ENCODE data around the gene ARVCF. TPM values are rescaled to one million over a fixed set of nuclear protein-coding genes. Genes with fewer than 3 reads are reported as not detected.

Gene ARVCF
- total RNA-seq, 1 donor from 2014 or later: 191 TPM

DNA sequence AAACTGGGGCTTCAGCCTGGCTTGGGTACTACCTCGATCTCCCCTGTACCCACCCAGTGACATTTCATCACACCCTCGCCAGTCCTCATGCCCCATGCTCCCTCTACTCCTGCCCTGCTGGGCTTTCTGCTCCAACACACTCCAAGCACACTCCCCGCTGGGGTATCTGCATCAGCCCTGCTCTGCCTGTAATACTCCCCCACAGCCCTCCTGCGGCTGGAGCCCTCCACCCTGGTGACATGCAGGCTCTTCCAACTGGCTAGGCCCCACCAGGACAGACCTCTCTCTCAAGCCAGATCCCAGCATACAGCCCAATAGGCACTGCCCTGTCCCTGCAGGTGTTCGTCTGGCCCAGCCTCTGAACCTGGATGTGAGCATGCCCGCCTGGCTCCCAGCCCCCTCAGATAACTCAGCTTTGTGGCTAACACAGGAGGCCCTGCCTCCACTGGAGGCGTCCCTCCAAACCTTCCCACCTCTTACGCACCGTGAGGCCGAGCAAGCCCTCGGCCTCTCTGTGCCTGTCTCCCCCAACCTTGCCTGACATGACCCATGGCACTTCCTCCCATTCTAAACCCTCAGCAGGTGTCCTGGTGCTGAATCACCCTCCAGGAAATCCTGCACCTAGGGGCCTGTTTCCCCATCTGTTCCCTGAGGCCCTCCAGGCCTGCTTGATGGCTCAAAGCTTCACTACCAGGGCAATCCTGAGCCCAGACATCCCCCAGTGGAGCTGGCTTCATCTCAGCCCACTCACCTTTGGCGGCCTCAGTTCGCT, 41.5 kb downstream of the ARVCF start:
- no peak for DNase-seq (ENCODE audit: extremely low read depth, low read depth, low spot score)

DNA sequence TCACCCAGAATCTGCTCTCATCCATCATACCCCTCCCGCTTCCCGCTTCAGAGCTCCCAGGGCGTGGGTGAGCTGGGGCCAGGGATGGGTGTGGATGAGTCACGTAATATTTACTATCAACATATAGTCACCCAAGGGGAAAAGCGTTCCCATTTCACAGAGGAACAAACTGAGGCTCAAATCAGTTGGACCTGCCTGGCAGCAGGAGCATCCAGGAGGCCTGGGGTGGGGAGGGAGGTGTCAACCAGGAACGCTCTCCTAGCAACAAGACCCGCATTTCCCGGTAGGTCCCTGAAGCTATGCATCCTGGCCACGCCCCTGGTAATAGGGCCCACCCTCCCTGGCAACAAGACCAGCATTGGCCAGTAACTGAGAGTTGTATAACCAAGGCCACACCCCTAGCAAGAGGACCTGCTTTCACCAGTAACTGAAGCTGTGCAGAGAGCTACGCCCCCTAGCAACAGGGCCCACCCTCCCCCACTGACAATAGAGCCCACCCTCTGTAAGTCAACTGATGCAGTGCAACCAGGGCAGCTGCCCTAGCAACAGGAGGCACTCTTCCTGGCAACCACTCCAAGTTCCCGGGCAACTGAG, 42.3 kb downstream of the ARVCF start:
- DNase-seq (ENCODE audit: extremely low read depth, low read depth, low spot score): no peak

DNA sequence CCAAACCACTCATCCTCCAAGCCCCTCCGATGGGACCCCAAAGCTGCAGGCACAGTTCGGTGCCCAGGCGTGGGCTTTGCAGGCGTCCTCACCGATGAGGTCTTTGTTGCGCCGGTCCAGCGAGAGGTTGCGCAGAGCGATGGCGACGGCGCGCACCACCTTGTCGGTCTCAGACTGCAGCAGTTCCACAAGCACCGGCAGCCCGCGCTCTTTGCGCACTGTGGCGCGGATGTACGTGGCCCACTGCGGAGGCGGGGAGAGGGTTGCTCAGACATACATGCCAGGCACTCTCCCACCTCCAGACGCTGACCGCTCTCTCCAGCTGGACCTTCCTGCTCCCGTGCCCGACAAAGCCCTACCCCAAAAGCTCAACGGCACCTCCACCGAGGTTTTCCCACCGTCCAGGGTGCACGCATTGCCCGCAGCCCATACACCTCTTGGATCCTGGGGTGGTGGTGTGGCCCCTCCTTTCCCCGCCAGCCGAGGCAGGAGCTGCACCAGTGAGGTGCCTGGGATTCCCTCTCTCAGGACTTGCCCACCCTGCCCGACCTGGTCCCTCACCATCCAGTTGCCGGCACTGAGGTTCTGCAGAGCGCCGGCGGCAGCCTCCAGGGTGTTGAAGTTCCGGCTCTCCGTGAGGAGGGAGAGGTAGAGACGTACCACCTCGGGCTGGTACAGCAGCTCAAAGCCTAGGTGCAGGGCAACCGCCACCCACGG, 42.9 kb downstream of the ARVCF start:
- no peak for DNase-seq (ENCODE audit: extremely low read depth, low read depth, low spot score)

DNA sequence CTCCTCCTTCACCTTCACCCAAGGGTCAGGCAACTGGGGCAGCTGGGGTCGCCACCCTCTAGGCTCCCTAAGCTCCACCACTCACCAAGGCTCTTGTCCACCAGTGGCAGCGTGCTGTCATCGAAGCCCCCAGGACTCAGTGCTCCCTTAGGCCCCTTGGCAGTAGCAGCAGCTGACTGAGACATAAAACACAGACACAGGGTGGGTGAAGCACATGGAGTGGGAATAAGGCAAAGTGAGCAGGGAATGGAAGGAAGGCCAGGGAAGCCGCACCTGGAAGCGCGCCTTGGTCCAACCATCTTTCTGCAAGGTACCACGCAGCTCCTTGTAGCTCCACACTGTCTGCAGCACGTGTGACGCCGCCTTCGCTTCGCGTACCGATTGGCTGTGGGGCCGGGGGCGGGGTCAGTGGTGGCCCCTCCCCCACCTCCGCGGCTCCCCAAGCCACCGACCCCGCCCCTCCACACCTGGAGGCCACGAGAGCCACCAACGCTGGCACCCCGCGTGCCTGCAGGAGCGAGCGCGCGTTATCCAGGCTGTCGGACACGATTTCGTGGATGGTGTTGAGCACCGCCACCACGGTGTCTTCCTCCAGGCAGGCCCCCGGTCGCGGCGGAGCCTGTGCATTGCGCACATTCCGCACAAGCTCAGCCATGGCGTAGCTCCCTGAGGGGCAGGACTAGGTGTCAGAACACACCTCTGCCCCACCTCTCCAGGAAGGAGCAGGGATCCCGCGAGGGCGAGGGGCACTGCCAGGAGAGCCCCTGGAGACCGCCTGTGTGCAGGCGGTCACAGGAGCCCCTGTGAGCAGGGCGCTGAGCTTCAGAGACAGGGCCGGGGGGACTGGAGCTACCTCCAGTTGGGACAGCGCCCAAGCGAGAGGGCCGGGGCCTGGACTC, 43.7 kb downstream of the ARVCF start:
- DNase-seq (ENCODE audit: extremely low read depth, low read depth, low spot score): no peak

DNA sequence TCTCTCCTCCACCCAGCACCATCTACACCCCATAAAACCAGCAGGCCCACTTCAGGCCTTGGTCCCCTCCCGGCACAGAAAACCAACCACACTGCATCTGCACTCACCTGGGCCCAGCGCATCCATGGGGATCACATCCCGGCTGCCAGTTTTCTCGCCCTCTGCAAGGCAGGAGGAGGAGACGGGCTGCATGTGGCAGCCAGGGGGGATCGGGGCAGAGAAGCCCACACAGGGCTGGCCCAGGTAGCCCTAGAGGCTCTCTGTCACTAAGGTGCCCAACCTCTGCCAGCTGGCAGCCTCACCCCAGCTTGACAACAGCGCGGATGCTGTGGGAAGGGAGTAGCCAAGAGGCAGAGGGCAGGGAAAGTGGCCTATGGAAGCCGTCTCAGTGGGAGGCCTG, 44.4 kb downstream of the ARVCF start:
- no peak for DNase-seq (ENCODE audit: extremely low read depth, low read depth, low spot score)

DNA sequence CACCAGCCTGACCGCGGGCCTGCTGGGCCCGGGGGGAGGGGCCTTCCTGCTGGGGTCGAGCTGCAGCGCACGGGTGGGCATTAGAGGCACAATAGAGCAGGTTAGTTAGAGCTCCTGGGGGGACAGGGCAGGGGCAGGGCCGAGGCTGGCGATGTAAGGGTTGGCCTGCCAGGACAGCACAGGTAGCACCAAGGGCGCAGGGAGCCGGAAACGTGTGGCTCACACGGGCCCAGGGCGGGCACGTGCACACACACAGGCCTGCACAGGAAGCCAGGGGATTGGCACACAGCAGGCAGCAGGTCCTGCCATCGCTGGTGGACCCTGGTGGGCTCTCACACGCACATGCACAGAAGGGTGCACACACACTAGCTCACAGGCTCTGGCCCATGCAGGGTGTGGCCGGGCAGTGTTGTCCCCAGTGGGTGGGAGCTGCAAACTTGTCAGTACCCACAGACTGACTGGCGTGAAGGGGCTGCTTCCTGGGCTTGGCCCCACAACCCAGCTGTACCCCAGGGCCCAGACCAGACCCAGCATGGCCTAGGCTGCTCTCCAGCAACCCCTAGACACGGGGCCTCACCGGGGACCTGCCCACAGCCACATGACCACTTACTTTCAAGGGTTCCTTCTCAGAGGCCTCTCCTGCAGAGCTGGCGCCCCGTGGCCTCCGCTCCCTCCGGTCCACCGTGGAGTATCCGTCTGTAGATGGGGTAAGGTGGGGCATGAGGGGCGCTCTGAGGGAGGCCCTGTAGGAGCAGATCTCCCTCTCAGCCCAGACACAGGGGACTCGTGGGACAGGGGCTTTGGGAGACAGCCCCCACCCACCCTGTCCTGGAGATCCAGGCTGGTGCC, 45.1 kb downstream of the ARVCF start:
- no peak for DNase-seq (ENCODE audit: extremely low read depth, low read depth, low spot score)

DNA sequence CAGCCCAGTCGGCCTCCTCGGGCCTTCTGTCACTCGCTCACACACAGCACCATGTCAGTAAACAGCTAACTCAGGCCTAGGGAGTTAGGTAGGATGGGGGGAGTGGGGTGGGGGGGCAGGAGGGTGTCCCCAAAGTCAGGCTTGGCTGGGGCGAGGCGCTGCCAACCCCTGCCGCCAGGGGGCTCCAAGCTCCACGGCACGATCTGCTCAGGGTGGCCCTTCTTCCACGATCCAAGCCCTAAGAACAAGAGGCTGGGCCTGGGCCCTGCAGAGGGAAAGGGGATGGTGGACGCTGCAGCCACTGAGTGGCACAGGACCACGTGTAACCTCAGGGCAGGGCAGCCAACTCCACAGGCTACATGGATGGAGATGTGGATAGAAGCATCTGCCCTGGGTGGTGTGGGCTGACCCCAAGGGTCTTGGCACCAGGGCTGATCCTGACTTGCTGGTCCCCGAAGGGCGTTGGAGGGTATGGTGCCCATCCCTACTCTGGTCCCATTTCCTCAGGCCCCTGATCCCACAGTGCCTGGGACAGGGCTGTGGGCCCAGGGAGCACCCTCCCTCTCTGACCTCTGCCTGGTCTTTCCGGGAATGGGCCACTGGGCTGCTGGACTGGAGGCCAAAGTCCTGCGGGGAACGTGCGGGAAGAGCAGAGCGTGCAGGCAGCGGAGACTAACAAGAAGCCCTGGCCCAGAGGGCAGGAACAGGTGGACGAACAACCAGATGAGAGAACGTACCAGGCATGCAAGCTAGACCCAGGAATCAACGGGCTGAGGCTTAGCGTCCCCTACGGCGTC, 45.9 kb downstream of the ARVCF start:
- DNase-seq (ENCODE audit: extremely low read depth, low read depth, low spot score): no peak

DNA sequence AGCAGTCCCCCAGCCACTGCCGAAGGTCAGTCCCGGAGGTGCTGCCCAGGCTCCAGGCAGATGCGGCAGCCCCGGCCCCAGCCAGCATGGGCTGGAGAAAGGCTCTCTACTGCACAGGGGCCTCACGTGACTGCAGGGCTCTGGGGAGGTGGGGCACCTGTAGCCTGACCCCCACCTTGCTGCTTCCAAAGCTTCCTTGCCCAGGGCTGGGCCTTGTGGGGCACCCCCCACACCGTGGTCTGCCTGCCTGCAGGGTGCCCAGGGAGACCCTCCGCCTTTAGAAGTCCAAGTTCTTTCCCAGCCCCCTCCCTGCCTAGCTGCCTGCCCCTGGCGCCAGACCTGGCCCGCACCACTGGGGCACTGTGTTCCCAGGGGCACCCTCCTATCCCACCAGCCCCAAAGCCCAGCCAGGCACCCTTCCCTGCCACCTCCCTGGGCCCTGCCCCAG, 46.6 kb downstream of the ARVCF start:
- no peak for DNase-seq (ENCODE audit: extremely low read depth, low read depth, low spot score)

DNA sequence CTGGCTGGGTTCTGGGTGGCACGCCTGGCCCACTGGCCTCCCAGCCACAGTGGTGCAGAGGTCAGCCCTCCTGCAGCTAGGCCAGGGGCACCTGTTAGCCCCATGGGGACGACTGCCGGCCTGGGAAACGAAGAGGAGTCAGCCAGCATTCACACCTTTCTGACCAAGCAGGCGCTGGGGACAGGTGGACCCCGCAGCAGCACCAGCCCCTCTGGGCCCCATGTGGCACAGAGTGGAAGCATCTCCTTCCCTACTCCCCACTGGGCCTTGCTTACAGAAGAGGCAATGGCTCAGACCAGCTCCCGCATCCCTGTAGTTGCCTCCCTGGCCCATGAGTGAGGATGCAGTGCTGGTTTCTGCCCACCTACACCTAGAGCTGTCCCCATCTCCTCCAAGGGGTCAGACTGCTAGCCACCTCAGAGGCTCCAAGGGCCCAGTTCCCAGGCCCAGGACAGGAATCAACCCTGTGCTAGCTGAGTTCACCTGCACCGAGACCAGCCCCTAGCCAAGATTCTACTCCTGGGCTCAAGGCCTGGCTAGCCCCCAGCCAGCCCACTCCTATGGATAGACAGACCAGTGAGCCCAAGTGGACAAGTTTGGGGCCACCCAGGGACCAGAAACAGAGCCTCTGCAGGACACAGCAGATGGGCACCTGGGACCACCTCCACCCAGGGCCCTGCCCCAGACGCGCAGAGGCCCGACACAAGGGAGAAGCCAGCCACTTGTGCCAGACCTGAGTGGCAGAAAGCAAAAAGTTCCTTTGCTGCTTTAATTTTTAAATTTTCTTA, 47.3 kb downstream of the ARVCF start:
- DNase-seq (ENCODE audit: extremely low read depth, low read depth, low spot score): no peak

DNA sequence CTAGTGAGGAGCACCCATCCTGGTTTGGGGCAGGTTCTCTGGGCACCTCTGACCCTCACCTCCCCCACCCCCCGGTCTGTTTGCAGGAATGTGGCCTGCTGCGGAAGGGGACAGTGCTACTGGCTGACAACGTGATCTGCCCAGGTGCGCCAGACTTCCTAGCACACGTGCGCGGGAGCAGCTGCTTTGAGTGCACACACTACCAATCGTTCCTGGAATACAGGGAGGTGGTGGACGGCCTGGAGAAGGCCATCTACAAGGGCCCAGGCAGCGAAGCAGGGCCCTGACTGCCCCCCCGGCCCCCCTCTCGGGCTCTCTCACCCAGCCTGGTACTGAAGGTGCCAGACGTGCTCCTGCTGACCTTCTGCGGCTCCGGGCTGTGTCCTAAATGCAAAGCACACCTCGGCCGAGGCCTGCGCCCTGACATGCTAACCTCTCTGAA, 48.2 kb downstream of the ARVCF start:
- DNase-seq (ENCODE audit: extremely low read depth, low read depth, low spot score): no peak

DNA sequence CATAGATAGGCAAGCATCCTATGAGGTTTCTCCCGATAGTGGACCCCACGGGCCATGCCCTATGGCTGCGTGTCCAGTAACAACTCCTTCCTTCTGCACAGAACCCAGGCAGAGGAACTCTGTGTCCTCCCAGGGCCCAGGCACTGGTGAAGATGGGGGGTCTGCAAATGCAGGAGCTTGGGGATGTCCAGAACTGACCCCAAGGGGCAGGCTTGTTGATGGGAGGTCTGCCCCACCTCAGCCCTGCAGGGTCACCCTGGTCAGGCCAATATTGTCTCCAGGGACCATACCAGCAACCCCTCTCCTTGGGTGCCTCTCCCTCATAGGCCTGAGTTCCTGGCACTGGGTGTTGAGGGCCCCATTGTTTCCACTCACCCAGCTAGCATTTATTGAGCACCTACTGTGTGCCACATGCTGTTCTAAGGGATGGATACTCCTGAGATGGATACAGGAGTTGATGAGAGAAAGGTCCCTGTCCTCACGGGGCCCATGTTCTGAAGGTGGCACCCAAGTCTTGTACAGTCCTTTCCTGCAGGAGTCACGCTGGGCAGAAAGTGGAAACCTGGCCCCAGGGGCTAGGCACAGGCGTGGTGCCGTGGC, 48.7 kb downstream of the ARVCF start:
- no peak for DNase-seq (ENCODE audit: extremely low read depth, low read depth, low spot score)

DNA sequence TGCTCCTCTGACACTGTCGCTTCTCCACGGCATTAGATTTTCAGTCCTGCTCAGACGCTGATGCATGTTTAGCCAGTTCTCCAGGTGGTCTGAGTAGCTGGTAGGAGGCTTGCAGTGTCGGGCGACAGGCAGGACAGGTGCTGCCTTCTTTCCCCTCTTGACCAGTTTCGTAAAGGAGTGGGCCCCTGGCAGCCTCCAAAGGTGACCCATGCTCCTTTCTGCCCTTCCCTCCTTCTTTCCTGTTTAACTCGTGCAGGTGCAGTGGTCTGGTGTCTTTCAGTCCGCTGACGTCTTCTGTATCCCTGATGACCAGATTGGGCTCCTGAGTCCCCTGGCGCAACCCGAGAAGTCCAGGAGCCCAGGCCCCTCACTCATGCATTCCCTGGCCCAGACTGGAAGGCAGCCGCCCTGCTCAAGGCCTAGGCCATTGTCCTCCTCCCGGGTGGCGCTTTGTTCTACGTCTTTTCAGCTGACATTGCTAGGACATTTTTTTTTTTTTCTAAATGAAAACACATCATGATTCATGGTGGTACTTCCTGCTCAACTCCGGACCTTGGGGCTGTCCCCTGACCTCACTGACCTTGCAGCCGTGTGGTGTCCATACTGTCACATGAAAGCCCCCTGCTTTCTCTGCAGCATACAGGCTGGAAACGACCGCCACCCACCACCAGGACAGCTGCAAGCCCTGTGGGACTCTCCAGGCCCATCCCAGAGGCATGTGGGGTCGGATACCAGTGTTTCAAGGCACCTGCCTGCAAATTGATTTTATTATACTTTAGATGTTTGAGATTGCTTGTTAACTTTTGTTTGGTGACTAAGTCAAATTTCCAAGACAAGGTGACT, 49.5 kb downstream of the ARVCF start:
- no peak for DNase-seq (ENCODE audit: extremely low read depth, low read depth, low spot score)

DNA sequence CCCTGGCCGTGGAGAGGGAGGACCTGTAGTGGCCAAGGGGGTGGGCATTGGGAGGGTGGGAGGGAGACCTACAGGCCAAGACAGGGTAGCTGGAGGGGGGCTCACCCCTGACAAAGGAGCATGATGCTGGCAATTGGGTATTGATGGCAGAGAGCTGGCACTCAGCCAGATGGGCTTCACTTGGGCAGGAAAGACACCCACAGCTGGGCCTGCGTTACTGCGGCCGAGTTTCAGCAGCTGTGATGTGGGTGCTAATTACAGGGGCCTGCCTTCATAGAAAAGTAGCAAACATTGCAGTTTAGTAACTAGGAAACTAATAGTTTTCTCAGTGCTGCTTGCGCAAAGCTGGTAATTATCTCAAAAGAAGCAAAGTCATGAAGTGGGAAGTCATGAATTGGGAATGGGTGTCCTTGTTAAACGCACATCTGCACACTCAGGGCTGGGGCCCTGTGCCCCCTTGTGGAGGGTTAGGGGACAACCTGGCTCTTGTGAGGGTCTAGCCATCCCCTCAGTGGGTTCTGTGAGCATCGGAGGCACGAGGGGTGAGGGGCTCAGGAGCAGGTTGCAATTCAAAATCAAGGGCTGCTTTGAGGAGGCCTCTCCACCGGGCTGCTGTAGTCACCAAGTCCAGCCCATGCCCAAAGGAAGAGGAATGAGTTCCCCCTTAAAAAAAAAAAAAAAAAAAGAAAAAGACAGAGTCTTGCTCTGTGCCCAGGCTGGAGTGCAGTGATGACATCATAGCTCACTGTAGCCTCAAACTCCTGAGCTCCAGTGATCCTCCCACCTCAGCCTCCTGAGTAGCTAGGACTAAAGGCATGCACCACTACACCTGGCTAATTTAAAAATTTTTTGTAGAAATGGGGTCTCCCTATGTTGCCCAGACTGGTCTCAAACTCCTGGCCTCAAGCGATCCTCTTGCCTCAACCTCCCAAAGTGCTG, 50.6 kb downstream of the ARVCF start:
- no peak for DNase-seq (ENCODE audit: extremely low read depth, low read depth, low spot score)

DNA sequence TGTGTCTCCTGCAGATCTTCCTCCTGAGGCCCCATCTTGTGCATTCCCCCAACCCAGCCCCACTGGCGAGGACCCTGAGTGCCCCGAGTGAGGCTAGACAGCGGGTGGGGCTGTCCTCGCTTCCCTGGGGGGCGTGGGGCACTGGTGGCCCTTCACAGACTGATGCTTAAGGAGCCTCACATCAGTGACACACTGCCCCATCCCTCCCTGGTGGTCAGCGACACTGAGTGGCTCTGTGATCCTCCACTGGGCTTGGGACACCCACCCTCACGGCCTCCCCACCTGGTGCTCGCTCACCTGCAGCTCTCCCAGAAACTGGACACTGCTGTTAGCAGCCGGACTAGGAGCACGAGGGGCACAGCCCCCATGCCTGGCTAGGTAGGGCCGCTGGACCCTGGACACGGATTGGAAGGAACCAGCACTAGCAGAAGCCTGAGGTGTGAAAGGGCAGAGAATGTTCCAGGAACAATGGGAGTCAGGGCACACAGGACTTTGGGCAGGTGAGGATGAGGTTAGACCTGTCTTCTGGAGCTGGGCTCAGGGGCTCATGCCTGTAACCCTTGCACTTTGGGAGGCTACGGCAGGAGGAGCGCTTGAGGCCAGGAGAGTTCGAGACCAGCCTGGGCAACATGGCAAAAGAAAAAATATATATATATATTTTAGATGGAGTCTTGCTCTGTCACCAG, 51.8 kb downstream of the ARVCF start:
- no peak for DNase-seq (ENCODE audit: extremely low read depth, low read depth, low spot score)

DNA sequence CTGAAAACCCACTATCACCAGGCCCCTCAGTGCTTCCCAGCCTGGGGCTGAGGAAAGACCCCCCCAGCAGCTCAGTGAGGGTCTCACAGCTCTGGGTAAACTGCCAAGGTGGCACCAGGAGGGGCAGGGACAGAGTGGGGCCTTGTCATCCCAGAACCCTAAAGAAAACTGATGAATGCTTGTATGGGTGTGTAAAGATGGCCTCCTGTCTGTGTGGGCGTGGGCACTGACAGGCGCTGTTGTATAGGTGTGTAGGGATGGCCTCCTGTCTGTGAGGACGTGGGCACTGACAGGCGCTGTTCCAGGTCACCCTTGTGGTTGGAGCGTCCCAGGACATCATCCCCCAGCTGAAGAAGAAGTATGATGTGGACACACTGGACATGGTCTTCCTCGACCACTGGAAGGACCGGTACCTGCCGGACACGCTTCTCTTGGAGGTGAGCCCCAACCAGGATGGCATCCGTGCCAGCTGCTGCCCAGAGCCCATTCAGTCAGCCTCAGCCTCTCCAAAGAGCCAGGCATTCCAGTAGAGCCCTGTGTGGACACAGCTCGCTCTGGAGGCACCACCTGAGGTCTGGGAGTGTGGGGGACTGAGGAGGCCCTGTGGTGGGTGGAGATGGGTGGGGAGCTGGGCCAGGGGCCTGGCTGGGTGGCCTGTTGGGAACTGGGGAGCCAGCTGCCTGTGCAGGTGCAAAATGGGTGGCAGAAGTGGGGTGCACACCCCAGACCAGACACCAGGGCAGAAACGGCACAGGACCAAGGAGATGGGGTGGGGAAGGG, 52.6 kb downstream of the ARVCF start:
- DNase-seq (ENCODE audit: extremely low read depth, low read depth, low spot score): no peak

Data from glomerular endothelial cell (primary cell).